BLaER1 treated with 17β-estradiol and CSF1 and Interleukin-3, amounts not matched to agents 10 nM and 100 nM (cell line): ENCODE measurements around the gene VIPR2.

Experiments
- H3K27ac ChIP-seq, 11 experiments: shearing (Covaris generic); formaldehyde crosslinking; 2 replicates each; pipeline ENCODE4 v1.8.1; 2022
- H3K27me3 ChIP-seq, 11 experiments: shearing (Covaris generic); formaldehyde crosslinking; 2 replicates each; pipeline ENCODE4 v1.8.1; 2022
- H3K36me3 ChIP-seq, 11 experiments: shearing (Covaris generic); formaldehyde crosslinking; 2 replicates each; pipeline ENCODE4 v1.8.1; 2022
- H3K4me1 ChIP-seq, 10 experiments: shearing (Covaris generic); formaldehyde crosslinking; 2 replicates each; pipeline ENCODE4 v1.8.1; 2022
- H3K4me2 ChIP-seq, 11 experiments: shearing (Covaris generic); formaldehyde crosslinking; 2 replicates each; pipeline ENCODE4 v1.8.1; 2022
- H3K4me3 ChIP-seq, 10 experiments: shearing (Covaris generic); formaldehyde crosslinking; 2 replicates each; pipeline ENCODE4 v1.8.1; 2022
- H3K9ac ChIP-seq, 11 experiments: shearing (Covaris generic); formaldehyde crosslinking; 2 replicates each; pipeline ENCODE4 v1.8.1; 2022
- H3K9me3 ChIP-seq, 11 experiments: shearing (Covaris generic); formaldehyde crosslinking; replicated peaks in 1 of 11; 2 replicates each; pipeline ENCODE4 v1.8.1; 2022
- H4K20me1 ChIP-seq, 11 experiments: shearing (Covaris generic); formaldehyde crosslinking; 2 replicates each; pipeline ENCODE4 v1.8.1; 2022
- Cebpa-rat ChIP-seq, 11 experiments: shearing (Covaris generic); IDR thresholded peaks; 2 replicates each; pipeline ENCODE4 v1.8.1; 2022

VIPR2 gene

GRCh38 chr7:159031135-159031701 is 113.4 kb downstream of the VIPR2 start:
- H3K27me3 ChIP-seq: peaks cover 55 to 85% (median 63%) of the 10 kb centered on the region in 11 experiments
- H3K36me3 ChIP-seq: no peaks in the 10 kb centered on the region
- H3K9ac ChIP-seq: peak overlapping the region; percentile 19 to 70 (median 48); a peak in 18 of 22 replicates
- peak overlapping the region; percentile 53 to 70 (median 62) for H3K4me3 ChIP-seq
- H4K20me1 ChIP-seq: peaks cover 0 to 30% (median 6%) of the 10 kb centered on the region in 11 experiments; a peak in 6 of 22 replicates
- H3K27ac ChIP-seq: no peak overlapping the region
- peak overlapping the region; percentile 90 to 100 (median 96) for H3K4me2 ChIP-seq
- no peak for TF ChIP-seq Cebpa-rat (IDR thresholded peaks at IDR 0.05)
- no peaks in the 10 kb centered on the region for H3K9me3 ChIP-seq
- H3K4me1 ChIP-seq: peaks cover 37 to 90% (median 83%) of the 10 kb centered on the region in 10 experiments; a peak in 19 of 20 replicates

- H3K9me3 ChIP-seq: no peaks in the 10 kb centered on the region
These were observed 114.1 kb downstream of the VIPR2 start for GRCh38 chr7:159030490-159031134.

GRCh38 chr7:159028508-159029401 is 115.9 kb downstream of the VIPR2 start:
- TF ChIP-seq Cebpa-rat (IDR thresholded peaks at IDR 0.05): no peak
- H3K36me3 ChIP-seq: no peaks in the 10 kb centered on the region
- peaks cover 69 to 84% (median 78%) of the 10 kb centered on the region in 11 experiments for H3K27me3 ChIP-seq
- H3K4me3 ChIP-seq: peak overlapping the region in 1 of 10 experiments; percentile 9; a peak in 3 of 20 replicates
- no peak overlapping the region for H3K27ac ChIP-seq
- H3K4me2 ChIP-seq: peak overlapping the region; percentile 73 to 100 (median 95); a peak in 20 of 22 replicates
- H3K9me3 ChIP-seq: no peaks in the 10 kb centered on the region
- H3K4me1 ChIP-seq: peaks cover 35 to 83% (median 68%) of the 10 kb centered on the region in 10 experiments; a peak in 19 of 20 replicates
- H4K20me1 ChIP-seq: peaks cover 0 to 30% (median 6%) of the 10 kb centered on the region in 11 experiments; a peak in 6 of 22 replicates
- H3K9ac ChIP-seq: no peak overlapping the region

More at GRCh38 chr7:159030490-159031134, 114.1 kb downstream of the VIPR2 start:
- peaks cover 0 to 30% (median 6%) of the 10 kb centered on the region in 11 experiments; a peak in 6 of 22 replicates for H4K20me1 ChIP-seq
- H3K27ac ChIP-seq: 0 out of 22 replicates have a peak overlapping the region, but pooled peaks of 1 of the 11 experiments have one; percentile 7
- H3K4me3 ChIP-seq: peak overlapping the region; percentile 53 to 70 (median 62)
- H3K9ac ChIP-seq: peak overlapping the region; percentile 19 to 70 (median 48); a peak in 19 of 22 replicates
- no peaks in the 10 kb centered on the region for H3K36me3 ChIP-seq
- H3K4me2 ChIP-seq: peak overlapping the region; percentile 90 to 100 (median 96)
- no peak for TF ChIP-seq Cebpa-rat (IDR thresholded peaks at IDR 0.05)
- H3K4me1 ChIP-seq: peaks cover 37 to 90% (median 82%) of the 10 kb centered on the region in 10 experiments; a peak in 19 of 20 replicates
- H3K27me3 ChIP-seq: peaks cover 61 to 88% (median 69%) of the 10 kb centered on the region in 11 experiments

GRCh38 chr7:159027789-159028507 is 116.7 kb downstream of the VIPR2 start:
- TF ChIP-seq Cebpa-rat (IDR thresholded peaks at IDR 0.05): no peak
- H3K4me3 ChIP-seq: peak overlapping the region in 9 of 10 experiments; percentile 7 to 55 (median 29); a peak in 11 of 20 replicates
- peak overlapping the region in 2 of 11 experiments; percentile 12 to 20; a peak in 2 of 22 replicates for H3K9ac ChIP-seq
- no peaks in the 10 kb centered on the region for H3K36me3 ChIP-seq
- H3K4me2 ChIP-seq: peak overlapping the region; percentile 73 to 100 (median 95)
- peaks cover 35 to 79% (median 69%) of the 10 kb centered on the region in 10 experiments; a peak in 19 of 20 replicates for H3K4me1 ChIP-seq
- no peak overlapping the region for H3K27ac ChIP-seq
- H4K20me1 ChIP-seq: peaks cover 0 to 30% (median 6%) of the 10 kb centered on the region in 11 experiments; a peak in 6 of 22 replicates
- H3K27me3 ChIP-seq: peaks cover 69 to 82% (median 78%) of the 10 kb centered on the region in 11 experiments
- H3K9me3 ChIP-seq: no peaks in the 10 kb centered on the region

- 0 out of 22 replicates have a peak, but pooled peaks cover 0 to under 1% (median 0%) of the 10 kb centered on the region in 11 experiments for H3K9me3 ChIP-seq
- H4K20me1 ChIP-seq: peaks cover 0 to 30% (median 6%) of the 10 kb centered on the region in 11 experiments; a peak in 6 of 22 replicates
- peak overlapping the region; percentile 73 to 100 (median 95) for H3K4me2 ChIP-seq
- H3K27ac ChIP-seq: no peak overlapping the region
- H3K4me1 ChIP-seq: peaks cover 37 to 84% (median 77%) of the 10 kb centered on the region in 10 experiments; a peak in 19 of 20 replicates
- peak overlapping the region in 3 of 11 experiments; percentile 9 to 20 (median 12); a peak in 2 of 22 replicates for H3K9ac ChIP-seq
- no peaks in the 10 kb centered on the region for H3K36me3 ChIP-seq
- H3K27me3 ChIP-seq: peaks cover 69 to 81% (median 76%) of the 10 kb centered on the region in 11 experiments
- H3K4me3 ChIP-seq: peak overlapping the region in 6 of 10 experiments; percentile 9 to 55 (median 38); a peak in 8 of 20 replicates
- TF ChIP-seq Cebpa-rat (IDR thresholded peaks at IDR 0.05): no peak
These were observed 117.4 kb downstream of the VIPR2 start for GRCh38 chr7:159027056-159027788.

GRCh38 chr7:159026271-159027055 is 118.2 kb downstream of the VIPR2 start:
- no peak overlapping the region for H3K27ac ChIP-seq
- peak overlapping the region in 1 of 11 experiments; percentile 4; a peak in 1 of 22 replicates for H3K9ac ChIP-seq
- H3K4me1 ChIP-seq: peaks cover 37 to 79% (median 74%) of the 10 kb centered on the region in 10 experiments; a peak in 19 of 20 replicates
- H3K9me3 ChIP-seq: peaks cover 0 to 8% (median 3%) of the 10 kb centered on the region in 11 experiments; a peak in 12 of 22 replicates
- no peaks in the 10 kb centered on the region for H3K36me3 ChIP-seq
- 0 out of 20 replicates have a peak overlapping the region, but pooled peaks of 1 of the 10 experiments have one; percentile 1 for H3K4me3 ChIP-seq
- H3K27me3 ChIP-seq: peaks cover 67 to 73% (median 68%) of the 10 kb centered on the region in 11 experiments
- H4K20me1 ChIP-seq: peaks cover 0 to 30% (median 6%) of the 10 kb centered on the region in 11 experiments; a peak in 6 of 22 replicates
- H3K4me2 ChIP-seq: peak overlapping the region; percentile 24 to 100 (median 95); a peak in 19 of 22 replicates
- TF ChIP-seq Cebpa-rat (IDR thresholded peaks at IDR 0.05): no peak
